IMR-90 (cell line): ENCODE results near the gene KRT4. TPM values are rescaled to one million over a fixed set of nuclear protein-coding genes. Genes with fewer than 3 reads are reported as not detected.

Experiments used
- ATAC-seq: fragments of 200-7000 bp; cut with Tn5 transposase; 2 replicates; pipeline ENCODE4 v1.9.1; 2020; ENCODE audit warnings: low read depth, mild to moderate bottlenecking, moderate library complexity
- BruUV-seq: library from RNA; stranded (reverse); fragments of 400-500 nt; replicated peaks from 2 replicates; lab custom pipeline; 2021; lab: Mats Ljungman, UMichigan
- CTCF ChIA-PET: fragments of 300-600 bp; formaldehyde crosslinking; extraction: SDS; loops from one replicate; lab custom pipeline; 2021; ENCODE audit warnings: antibody characterized with exemption; lab: Yijun Ruan, JAX
- POLR2A ChIA-PET: fragments of 300-600 bp; sonication (Branson Sonifier 250); formaldehyde crosslinking; loops from one replicate; lab custom pipeline; 2022; ENCODE audit warnings: antibody characterized with exemption; ENCODE audit not compliant: unreplicated experiment; lab: Charles Lee
- DNase-seq: peaks from one replicate; pipeline ENCODE4 v3.0.0; 2013
- H2AFZ ChIP-seq: replicated peaks from 2 replicates; pipeline ENCODE3; 2013; ENCODE audit warnings: low read length, mild to moderate bottlenecking; ENCODE audit not compliant: poor library complexity
- H2AK5ac ChIP-seq: 2 replicates; pipeline ENCODE4 v1.6.1; 2013; ENCODE audit warnings: low read depth, low read length, inconsistent platforms
- H2AK9ac ChIP-seq: replicated peaks from 2 replicates; pipeline ENCODE3; 2013; ENCODE audit warnings: mild to moderate bottlenecking, low read depth, low read length, moderate library complexity; ENCODE audit not compliant: poor library complexity
- H2BK120ac ChIP-seq: 2 replicates; pipeline ENCODE4 v1.6.1; 2013; ENCODE audit warnings: low read depth, low read length, inconsistent platforms
- H2BK15ac ChIP-seq: 3 replicates; pipeline ENCODE4 v1.6.1; 2013; ENCODE audit warnings: low read depth, low read length, inconsistent platforms
- H2BK20ac ChIP-seq: 2 replicates; pipeline ENCODE4 v1.6.1; 2013; ENCODE audit warnings: low read depth, mild to moderate bottlenecking, inconsistent platforms, low read length, moderate library complexity
- H2BK5ac ChIP-seq: 2 replicates; pipeline ENCODE4 v1.6.1; 2013; ENCODE audit warnings: mild to moderate bottlenecking, low read depth, low read length, inconsistent platforms; ENCODE audit not compliant: poor library complexity, severe bottlenecking
- H3K14ac ChIP-seq: replicated peaks from 2 replicates; pipeline ENCODE4 v1.6.1; 2013; ENCODE audit warnings: low read depth, low read length, inconsistent platforms
- H3K18ac ChIP-seq: 2 replicates; pipeline ENCODE4 v1.6.1; 2013; ENCODE audit warnings: low read depth, low read length, control low read depth
- H3K23ac ChIP-seq: 2 replicates; pipeline ENCODE4 v1.6.1; 2013; ENCODE audit warnings: low read depth, low read length, inconsistent platforms
- H3K27ac ChIP-seq: 2 replicates; pipeline ENCODE4 v1.5.1; 2013; ENCODE audit warnings: mild to moderate bottlenecking, control low read depth, low read length; ENCODE audit not compliant: insufficient read depth
- H3K27me3 ChIP-seq: 2 replicates; pipeline ENCODE4 v1.6.1; 2013; ENCODE audit warnings: low read length; ENCODE audit not compliant: control insufficient read depth, insufficient read depth
- H3K36me3 ChIP-seq: 2 replicates; pipeline ENCODE4 v1.6.1; 2013; ENCODE audit warnings: low read length, mixed read lengths; ENCODE audit not compliant: control insufficient read depth, insufficient read depth
- H3K4ac ChIP-seq: 2 replicates; pipeline ENCODE4 v1.6.1; 2013; ENCODE audit warnings: low read depth, low read length, inconsistent platforms
- H3K4me1 ChIP-seq: 2 replicates; pipeline ENCODE4 v1.6.1; 2013; ENCODE audit warnings: low read length, mixed read lengths; ENCODE audit not compliant: control insufficient read depth, insufficient read depth
- H3K4me2 ChIP-seq: 2 replicates; pipeline ENCODE4 v1.6.1; 2013; ENCODE audit warnings: low read depth, mild to moderate bottlenecking, control low read depth, low read length, moderate library complexity
- H3K4me3 ChIP-seq: 2 replicates; pipeline ENCODE4 v1.5.1; 2013; ENCODE audit warnings: low read depth, mild to moderate bottlenecking, control low read depth, low read length, moderate library complexity; ENCODE audit not compliant: insufficient read depth
- H3K56ac ChIP-seq: 2 replicates; pipeline ENCODE4 v1.6.1; 2013; ENCODE audit warnings: low read length, inconsistent platforms; ENCODE audit not compliant: insufficient read depth; ENCODE audit errors: extremely low read depth
- H3K79me1 ChIP-seq, 2 experiments: 2 replicates each; pipeline ENCODE4 v1.6.1; 2013; ENCODE audit warnings: low read length in 2 of 2, inconsistent platforms in 1 of 2, low read depth in 1 of 2
- H3K9ac ChIP-seq: 2 replicates; pipeline ENCODE4 v1.6.1; 2013; ENCODE audit warnings: low read depth, low read length, control low read depth
- H3K9me1 ChIP-seq: 2 replicates; pipeline ENCODE4 v1.6.1; 2013; ENCODE audit warnings: low read length, inconsistent platforms; ENCODE audit not compliant: insufficient read depth
- H3K9me3 ChIP-seq: 2 replicates; pipeline ENCODE4 v1.6.1; 2013; ENCODE audit warnings: low read length; ENCODE audit not compliant: control insufficient read depth, insufficient read depth
- H4K20me1 ChIP-seq: 2 replicates; pipeline ENCODE4 v1.6.1; 2013; ENCODE audit warnings: low read length, inconsistent platforms; ENCODE audit not compliant: insufficient read depth
- H4K5ac ChIP-seq: 2 replicates; pipeline ENCODE4 v1.6.1; 2013; ENCODE audit warnings: mild to moderate bottlenecking, low read depth, low read length, control low read depth
- H4K8ac ChIP-seq, 2 experiments: 2 replicates each; pipeline ENCODE4 v1.6.1; 2013; ENCODE audit warnings: low read depth in 2 of 2, low read length in 2 of 2, control low read depth in 1 of 2, inconsistent platforms in 1 of 2
- H4K91ac ChIP-seq: 2 replicates; pipeline ENCODE4 v1.6.1; 2013; ENCODE audit warnings: low read depth, low read length, inconsistent platforms; ENCODE audit not compliant: insufficient read depth
- BHLHE40 ChIP-seq: fragments of 150-350 bp; IDR thresholded peaks from 2 replicates; pipeline ENCODE4 v1.6.1; 2016; ENCODE audit warnings: mild to moderate bottlenecking, low read depth, low read length
- CEBPB ChIP-seq: IDR thresholded peaks from 2 replicates; pipeline ENCODE4 v1.6.1; 2012; ENCODE audit warnings: low read depth, low read length, improper control_type of control experiment
- CHD1 ChIP-seq: IDR thresholded peaks from 2 replicates; pipeline ENCODE4 v1.6.1; 2012; ENCODE audit warnings: low read depth, low read length, improper control_type of control experiment
- ELK1 ChIP-seq: fragments of 150-350 bp; IDR thresholded peaks from 2 replicates; pipeline ENCODE4 v1.6.1; 2016; ENCODE audit warnings: low read depth, mild to moderate bottlenecking, low read length, moderate library complexity, borderline replicate concordance
- RFX5 ChIP-seq: IDR thresholded peaks from 2 replicates; pipeline ENCODE4 v1.8.0; 2012; ENCODE audit warnings: low read depth, mild to moderate bottlenecking, low read length, moderate library complexity
- dilution Hi-C: fragments of 300-500 bp; cut with HindIII; formaldehyde crosslinking; loops from one replicate; pipeline ENCODE4 v1.14.3; 2018; ENCODE audit warnings: low sequenced_read_pairs; ENCODE audit not compliant: unreplicated experiment
- in situ Hi-C: fragments of 300-500 bp; cut with MboI; formaldehyde crosslinking; loops from 3 replicates; pipeline ENCODE4 v1.14.3; 2019; ENCODE audit warnings: low sequenced_read_pairs, inconsistent platforms, mixed read lengths
- intact Hi-C: fragments of 100-400 bp; cut with micrococcal nuclease; formaldehyde crosslinking; loops from 2 replicates; pipeline ENCODE4 v1.10.0; 2022
- polyA plus RNA-seq, 3 experiments: library from polyadenylated mRNA; depleted of rRNA; stranded (reverse); fragments of >200 nt; gene quantifications; 2 replicates each; pipeline ENCODE4 v1.2.3, GENCODE V29; 2012; ENCODE audit warnings: low replicate concordance in 1 of 3
- total RNA-seq: library from RNA; depleted of rRNA; stranded (reverse); fragments of >200 nt; gene quantifications from 2 replicates; pipeline ENCODE4 v1.2.3, GENCODE V29; 2012

The KRT4 gene
- total and polyA plus RNA-seq, 2 of the 4 experiments (the other 2 are of a cell fraction): under 0.01 to 0.07 TPM

GRCh38 chr12:52797529-52797894 lies 16.4 kb downstream of the KRT4 start:
- intact Hi-C loops: no loop called here
- CTCF ChIA-PET: interaction anchor here (0.9 kb wide), 1 partner anchor 68 kb away, joined by 3 read pairs; no protein-coding TSS in a partner anchor
- H2BK5ac ChIP-seq: no peak overlapping the region
- no peak overlapping the region for H3K4me2 ChIP-seq
- no peak overlapping the region for H4K8ac ChIP-seq
- H3K18ac ChIP-seq: no peak overlapping the region
- no peaks in the 10 kb centered on the region for H3K36me3 ChIP-seq
- no peak overlapping the region for H3K56ac ChIP-seq
- no peak overlapping the region for H3K4ac ChIP-seq
- no peak for TF ChIP-seq ELK1
- TF ChIP-seq BHLHE40: no peak
- no peak for TF ChIP-seq CHD1
- TF ChIP-seq CEBPB: no peak
- TF ChIP-seq RFX5: no peak
- H2AK9ac ChIP-seq: no peak overlapping the region
- no peak overlapping the region for H3K27ac ChIP-seq
- H4K20me1 ChIP-seq: no peaks in the 10 kb centered on the region; the same call in 1 of the 2 replicates
- ATAC-seq (no peak), DNase-seq (no peak)
- no peak overlapping the region for H3K4me3 ChIP-seq
- H4K5ac ChIP-seq: no peak overlapping the region
- in situ Hi-C loops: no loop called here
- H3K9me3 ChIP-seq: no peaks in the 10 kb centered on the region
- peaks cover 3% of the 10 kb centered on the region; the same call in 1 of the 2 replicates for H3K9me1 ChIP-seq
- H2BK120ac ChIP-seq: no peak overlapping the region
- H3K9ac ChIP-seq: no peak overlapping the region
- H2AFZ ChIP-seq: no peak overlapping the region
- H3K14ac ChIP-seq: no peak overlapping the region
- dilution Hi-C loops: no loop called here
- H2AK5ac ChIP-seq: no peak overlapping the region
- POLR2A ChIA-PET: no interaction called here
- H2BK15ac ChIP-seq: no peak overlapping the region
- H4K91ac ChIP-seq: no peak overlapping the region
- no peaks in the 10 kb centered on the region for H3K4me1 ChIP-seq
- no peak overlapping the region for H2BK20ac ChIP-seq
- no TSS peak for BruUV-seq
- no peaks in the 10 kb centered on the region for H3K79me1 ChIP-seq
- no peak overlapping the region for H3K23ac ChIP-seq
- peaks cover 8% of the 10 kb centered on the region for H3K27me3 ChIP-seq
